PC-3 (cell line): ENCODE measurements around the gene ANO4. TPM values are rescaled to one million over a fixed set of nuclear protein-coding genes. Genes with fewer than 3 reads are reported as not detected.

Experiments used
- ATAC-seq: fragments of 200-7000 bp; cut with Tn5 transposase; 2 replicates; pipeline ENCODE4 v1.9.1; 2020; ENCODE audit warnings: mild to moderate bottlenecking, moderate library complexity
- BruUV-seq: library from RNA; stranded (reverse); fragments of 400-500 nt; replicated peaks from 2 replicates; lab custom pipeline; 2021; lab: Mats Ljungman, UMichigan
- CTCF ChIA-PET: fragments of 300-600 bp; sonication (Branson Sonifier 250); formaldehyde crosslinking; loops from one replicate; lab custom pipeline; 2022; ENCODE audit warnings: antibody characterized with exemption; lab: Charles Lee
- POLR2A ChIA-PET: fragments of 300-600 bp; sonication (Branson Sonifier 250); formaldehyde crosslinking; loops from one replicate; lab custom pipeline; 2022; ENCODE audit warnings: antibody characterized with exemption; ENCODE audit not compliant: unreplicated experiment; lab: Charles Lee
- DNase-seq: peaks from one replicate; pipeline ENCODE4 v3.0.0-alpha.2; 2015
- H2AFZ ChIP-seq: fragments of 300-600 bp; sonication (generic); 2 replicates; pipeline ENCODE4 v1.6.0; 2016; ENCODE audit warnings: antibody characterized with exemption, low read length
- H3F3A ChIP-seq: fragments of 300-600 bp; sonication (generic); one replicate; pipeline ENCODE4 v1.6.0; 2017; ENCODE audit warnings: antibody characterized with exemption, low read length, control low read depth, mild to moderate bottlenecking; ENCODE audit not compliant: unreplicated experiment
- H3K27ac ChIP-seq: fragments of 300-600 bp; sonication (generic); 2 replicates; pipeline ENCODE4 v1.5.1; 2016; ENCODE audit warnings: mild to moderate bottlenecking, low read length
- H3K27me3 ChIP-seq: fragments of 300-600 bp; sonication (generic); 2 replicates; pipeline ENCODE4 v1.6.1; 2016; ENCODE audit warnings: low read length, mixed read lengths
- H3K36me3 ChIP-seq: fragments of 300-600 bp; sonication (generic); 2 replicates; pipeline ENCODE4 v1.6.1; 2016; ENCODE audit warnings: low read depth, mixed run types, low read length, mixed read lengths
- H3K4me1 ChIP-seq: fragments of 300-600 bp; sonication (generic); 2 replicates; pipeline ENCODE4 v1.5.1; 2016; ENCODE audit warnings: low read length; ENCODE audit not compliant: insufficient read depth
- H3K4me2 ChIP-seq: fragments of 300-600 bp; sonication (generic); 2 replicates; pipeline ENCODE4 v1.6.0; 2016; ENCODE audit warnings: low read length
- H3K4me3 ChIP-seq: fragments of 300-600 bp; sonication (generic); 2 replicates; pipeline ENCODE4 v1.5.1; 2016; ENCODE audit warnings: mild to moderate bottlenecking, low read length, mixed read lengths
- H3K79me2 ChIP-seq: fragments of 300-600 bp; sonication (generic); 2 replicates; pipeline ENCODE4 v1.6.1; 2017; ENCODE audit warnings: low read length, mixed read lengths
- H3K9ac ChIP-seq: fragments of 300-600 bp; sonication (generic); 2 replicates; pipeline ENCODE4 v1.6.0; 2016; ENCODE audit warnings: mild to moderate bottlenecking, low read length
- H3K9me2 ChIP-seq: fragments of 300-600 bp; sonication (generic); replicated peaks from 2 replicates; pipeline ENCODE4 v1.6.1; 2016; ENCODE audit warnings: mixed run types, low read length, mixed read lengths
- H3K9me3 ChIP-seq: fragments of 300-600 bp; sonication (generic); 2 replicates; pipeline ENCODE4 v1.6.1; 2016; ENCODE audit warnings: low read length, mixed read lengths
- H4K20me1 ChIP-seq: fragments of 300-600 bp; sonication (generic); 2 replicates; pipeline ENCODE4 v1.6.1; 2016; ENCODE audit warnings: low read length, mixed read lengths
- CTCF ChIP-seq: fragments of 300-600 bp; sonication (generic); conservative IDR thresholded peaks from 2 replicates; pipeline ENCODE4 v1.5.1; 2017; ENCODE audit warnings: antibody characterized with exemption, low read depth, mild to moderate bottlenecking, low read length
- EZH2 ChIP-seq: fragments of 300-600 bp; sonication (generic); IDR thresholded peaks from one replicate; pipeline ENCODE4 v1.6.1; 2017; ENCODE audit warnings: antibody characterized with exemption, mild to moderate bottlenecking, low read length; ENCODE audit not compliant: unreplicated experiment
- EZH2phosphoT487 ChIP-seq: fragments of 300-600 bp; sonication (generic); IDR thresholded peaks from 2 replicates; pipeline ENCODE4 v1.6.1; 2018; ENCODE audit warnings: mild to moderate bottlenecking, antibody characterized with exemption, low read length, borderline replicate concordance
- intact Hi-C: fragments of 100-400 bp; cut with micrococcal nuclease; formaldehyde crosslinking; loops from 2 replicates; pipeline ENCODE4 v1.9.0; 2023
- total RNA-seq: library from RNA; depleted of rRNA; stranded (reverse); fragments of >200 nt; gene quantifications from 2 replicates; pipeline ENCODE4 v1.2.3, GENCODE V29; 2014

Gene ANO4
- total RNA-seq, 1 experiment from 2014 or later: not detected

DNA sequence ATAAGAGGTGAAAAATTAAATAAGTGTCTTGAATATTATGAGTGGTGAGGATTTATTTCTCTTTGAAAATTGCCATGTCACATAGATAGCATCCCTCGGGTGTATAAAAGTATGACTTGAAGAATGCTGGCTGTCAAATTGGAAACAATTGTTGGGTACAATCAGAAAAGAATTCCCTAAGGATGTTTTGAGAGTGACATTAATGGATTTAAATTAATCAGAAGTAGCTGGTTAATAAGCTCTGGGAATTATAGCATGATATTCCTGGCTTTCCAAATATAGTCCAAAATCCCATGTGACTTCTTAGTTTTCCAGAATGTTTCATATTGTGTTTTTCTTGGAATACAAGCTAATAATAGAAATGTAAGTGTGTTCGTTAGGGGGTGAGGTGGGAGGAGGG lies 196.5 kb downstream of the ANO4 start:
- intact Hi-C loops: no loop called here
- DNase-seq (no peak), ATAC-seq (no peak)
- Histone ChIP-seq H3K36me3 (no peaks in the 10 kb centered on the region), H3K9me3 (0 out of 2 replicates have a peak, but pooled peaks cover 4% of the 10 kb centered on the region), H4K20me1 (no peaks in the 10 kb centered on the region), H3K4me3 (no peak overlapping the region), H3K27me3 (no peaks in the 10 kb centered on the region), H3K27ac (no peak overlapping the region), H2AFZ (no peak overlapping the region), H3F3A (no peaks in the 10 kb centered on the region), H3K4me2 (no peak overlapping the region), H3K79me2 (no peaks in the 10 kb centered on the region), H3K9me2 (no peaks in the 10 kb centered on the region), H3K4me1 (no peaks in the 10 kb centered on the region), H3K9ac (no peak overlapping the region)
- TF ChIP-seq EZH2 (no peak), EZH2phosphoT487 (no peak), CTCF (no peak)
- no TSS peak for BruUV-seq
- ChIA-PET POLR2A (no interaction called here), CTCF (no interaction called here)

GRCh38 chr12:100992194-100992593 lies 197.6 kb downstream of the ANO4 start:
- Histone ChIP-seq H3K27me3 (no peaks in the 10 kb centered on the region), H3F3A (no peaks in the 10 kb centered on the region), H3K4me2 (no peak overlapping the region), H3K27ac (no peak overlapping the region), H3K4me3 (no peak overlapping the region), H4K20me1 (no peaks in the 10 kb centered on the region), H3K9ac (no peak overlapping the region), H2AFZ (no peak overlapping the region), H3K79me2 (no peaks in the 10 kb centered on the region), H3K9me3 (0 out of 2 replicates have a peak, but pooled peaks cover 4% of the 10 kb centered on the region), H3K36me3 (no peaks in the 10 kb centered on the region), H3K9me2 (no peaks in the 10 kb centered on the region), H3K4me1 (no peaks in the 10 kb centered on the region)
- intact Hi-C loops: no loop called here
- ATAC-seq: no peak
- TF ChIP-seq CTCF (no peak), EZH2phosphoT487 (no peak), EZH2 (no peak)
- DNase-seq: no peak
- ChIA-PET POLR2A (no interaction called here), CTCF (no interaction called here)
- no TSS peak for BruUV-seq

- Histone ChIP-seq H3K9me3 (0 out of 2 replicates have a peak, but pooled peaks cover 4% of the 10 kb centered on the region), H3K9me2 (no peaks in the 10 kb centered on the region), H3K4me1 (no peaks in the 10 kb centered on the region), H3K79me2 (no peaks in the 10 kb centered on the region), H3K36me3 (no peaks in the 10 kb centered on the region), H3F3A (no peaks in the 10 kb centered on the region), H4K20me1 (no peaks in the 10 kb centered on the region), H3K4me3 (no peak overlapping the region), H3K4me2 (no peak overlapping the region), H2AFZ (no peak overlapping the region), H3K27me3 (no peaks in the 10 kb centered on the region), H3K9ac (no peak overlapping the region), H3K27ac (no peak overlapping the region)
- ChIA-PET CTCF (no interaction called here), POLR2A (no interaction called here)
- no peak for ATAC-seq
- DNase-seq: no peak
- intact Hi-C loops: no loop called here
- no TSS peak for BruUV-seq
- TF ChIP-seq CTCF (0 out of 2 replicates have a peak, but pooled peaks have one; percentile 14), EZH2 (no peak)
Observed at GRCh38 chr12:100993916-100994450, 199.4 kb downstream of the ANO4 start.
